H9 (cell line): ENCODE results near the gene PTPRR. TPM values are rescaled to one million over a fixed set of nuclear protein-coding genes. Genes with fewer than 3 reads are reported as not detected.

Experiments used
- DNase-seq: peaks from one replicate; pipeline ENCODE4 v3.0.0-alpha.2; 2017
- H2AFZ ChIP-seq: one replicate; pipeline ENCODE4 v1.6.1; 2013; ENCODE audit warnings: mild to moderate bottlenecking, low read length, control low read depth, moderate library complexity
- H2AK5ac ChIP-seq: 2 replicates; pipeline ENCODE4 v1.6.1; 2013; ENCODE audit warnings: low read length, control low read depth, mixed read lengths; ENCODE audit not compliant: insufficient read length
- H2BK120ac ChIP-seq: one replicate; pipeline ENCODE4 v1.6.1; 2013; ENCODE audit warnings: low read depth, mild to moderate bottlenecking, low read length, control low read depth, inconsistent platforms; ENCODE audit not compliant: poor library complexity, severe bottlenecking
- H2BK12ac ChIP-seq: 2 replicates; pipeline ENCODE4 v1.6.1; 2013; ENCODE audit warnings: low read length, control low read depth, mixed read lengths, low read depth; ENCODE audit not compliant: insufficient read length
- H2BK15ac ChIP-seq: 2 replicates; pipeline ENCODE4 v1.6.1; 2013; ENCODE audit warnings: low read depth, low read length, control low read depth
- H2BK20ac ChIP-seq: one replicate; pipeline ENCODE4 v1.6.1; 2013; ENCODE audit warnings: low read depth, mild to moderate bottlenecking, low read length, control low read depth, inconsistent platforms; ENCODE audit not compliant: poor library complexity, severe bottlenecking
- H2BK5ac ChIP-seq: 2 replicates; pipeline ENCODE4 v1.6.1; 2013; ENCODE audit warnings: low read length, control low read depth, mixed read lengths; ENCODE audit not compliant: insufficient read length
- H3K14ac ChIP-seq: 2 replicates; pipeline ENCODE4 v1.6.1; 2013; ENCODE audit warnings: low read length, control low read depth; ENCODE audit not compliant: insufficient read depth
- H3K18ac ChIP-seq: 2 replicates; pipeline ENCODE4 v1.6.1; 2013; ENCODE audit warnings: low read depth, mild to moderate bottlenecking, mixed read lengths, low read length, control low read depth; ENCODE audit not compliant: insufficient read length
- H3K23ac ChIP-seq: 2 replicates; pipeline ENCODE4 v1.6.1; 2013; ENCODE audit warnings: low read length, control low read depth, mixed read lengths, low read depth; ENCODE audit not compliant: insufficient read length
- H3K23me2 ChIP-seq: 2 replicates; pipeline ENCODE4 v1.6.1; 2013; ENCODE audit warnings: low read depth, mild to moderate bottlenecking, mixed read lengths, low read length, control low read depth; ENCODE audit not compliant: insufficient read length, poor library complexity, severe bottlenecking
- H3K27ac ChIP-seq: 2 replicates; pipeline ENCODE4 v1.5.1; 2013; ENCODE audit warnings: low read length, control low read depth, mixed read lengths, low read depth; ENCODE audit not compliant: insufficient read length
- H3K27me3 ChIP-seq: 2 replicates; pipeline ENCODE4 v1.6.1; 2013; ENCODE audit warnings: low read length, control low read depth, inconsistent platforms; ENCODE audit not compliant: insufficient read depth
- H3K4ac ChIP-seq: 2 replicates; pipeline ENCODE4 v1.6.1; 2013; ENCODE audit warnings: low read depth, mild to moderate bottlenecking, control low read depth, inconsistent platforms, low read length, moderate library complexity
- H3K4me1 ChIP-seq: 2 replicates; pipeline ENCODE4 v1.6.1; 2013; ENCODE audit warnings: low read length, control low read depth, inconsistent platforms; ENCODE audit not compliant: insufficient read depth
- H3K4me2 ChIP-seq: 2 replicates; pipeline ENCODE4 v1.6.1; 2013; ENCODE audit warnings: low read length, control low read depth, mixed read lengths; ENCODE audit not compliant: insufficient read length, insufficient read depth
- H3K56ac ChIP-seq: 2 replicates; pipeline ENCODE4 v1.6.1; 2013; ENCODE audit warnings: low read depth, mild to moderate bottlenecking, mixed read lengths, low read length, control low read depth; ENCODE audit not compliant: insufficient read length
- H3K79me1 ChIP-seq: 2 replicates; pipeline ENCODE4 v1.6.1; 2013; ENCODE audit warnings: low read depth, mild to moderate bottlenecking, moderate library complexity, low read length, control low read depth, inconsistent platforms; ENCODE audit not compliant: insufficient read depth, poor library complexity, severe bottlenecking
- H3K79me2 ChIP-seq: 2 replicates; pipeline ENCODE4 v1.6.1; 2013; ENCODE audit warnings: low read length, control low read depth, inconsistent platforms; ENCODE audit not compliant: insufficient read depth
- H3K9ac ChIP-seq: 2 replicates; pipeline ENCODE4 v1.6.1; 2013; ENCODE audit warnings: low read length, control low read depth, mixed read lengths; ENCODE audit not compliant: insufficient read length; ENCODE audit errors: extremely low read depth
- H3K9me3 ChIP-seq: one replicate; pipeline ENCODE4 v1.6.1; 2013; ENCODE audit warnings: low read depth, low read length, inconsistent platforms; ENCODE audit not compliant: control insufficient read depth
- H3T11ph ChIP-seq: one replicate; pipeline ENCODE4 v1.6.1; 2013; ENCODE audit warnings: mild to moderate bottlenecking, low read length, control low read depth, inconsistent platforms
- H4K20me1 ChIP-seq: one replicate; pipeline ENCODE4 v1.6.1; 2013; ENCODE audit not compliant: control insufficient read depth, insufficient read length, insufficient read depth
- H4K5ac ChIP-seq: 2 replicates; pipeline ENCODE4 v1.6.1; 2013; ENCODE audit warnings: low read depth, mild to moderate bottlenecking, mixed read lengths, low read length, control low read depth; ENCODE audit not compliant: insufficient read length
- H4K8ac ChIP-seq: replicated peaks from 2 replicates; pipeline ENCODE4 v1.6.1; 2013; ENCODE audit warnings: low read length, control low read depth, mixed read lengths, low read depth; ENCODE audit not compliant: insufficient read length
- H4K91ac ChIP-seq: 2 replicates; pipeline ENCODE4 v1.6.1; 2013; ENCODE audit warnings: low read depth, mild to moderate bottlenecking, moderate library complexity, mixed read lengths, low read length, control low read depth; ENCODE audit not compliant: insufficient read length
- H3K27ac Mint-ChIP-seq, 3 experiments: 2 replicates in 2 of 3; 3 replicates in 1 of 3; pipeline ENCODE4 v1.8.0; 2020 to 2021; ENCODE audit warnings: mixed read lengths in 3 of 3, mild to moderate bottlenecking in 1 of 3, moderate library complexity in 1 of 3
- H3K27me3 Mint-ChIP-seq: 2 replicates; pipeline ENCODE4 v1.8.0; 2021; ENCODE audit warnings: low read depth, mild to moderate bottlenecking, moderate library complexity, mixed read lengths
- H3K36me3 Mint-ChIP-seq, 3 experiments: 2 replicates in 2 of 3; 3 replicates in 1 of 3; pipeline ENCODE4 v1.8.0; 2020 to 2021; ENCODE audit warnings: low read depth in 3 of 3, mixed read lengths in 3 of 3; ENCODE audit not compliant: insufficient read depth in 1 of 3
- H3K4me1 Mint-ChIP-seq, 2 experiments: 2 replicates each; pipeline ENCODE4 v1.8.0; 2020; ENCODE audit warnings: mixed read lengths in 2 of 2
- H3K4me3 Mint-ChIP-seq, 2 experiments: 2 replicates in 1 of 2; 3 replicates in 1 of 2; pipeline ENCODE4 v1.8.0; 2020 to 2021; ENCODE audit warnings: mild to moderate bottlenecking in 2 of 2, mixed read lengths in 2 of 2, moderate library complexity in 1 of 2
- H3K9me3 Mint-ChIP-seq, 2 experiments: 2 replicates in 1 of 2; 3 replicates in 1 of 2; pipeline ENCODE4 v1.8.0; 2020; ENCODE audit warnings: mild to moderate bottlenecking in 2 of 2, mixed read lengths in 2 of 2, moderate library complexity in 1 of 2
- CTCF ChIP-seq: fragments of 200-600 bp; sonication (generic); conservative IDR thresholded peaks from 3 replicates; pipeline ENCODE4 v1.8.0; 2021; ENCODE audit warnings: antibody characterized with exemption, mild to moderate bottlenecking
- WGBS: extraction: QIAGEN DNeasy Blood & Tissue Kit; methylation state at CpG from one replicate; pipeline ENCODE4 v1.1.7; 2013; ENCODE audit warnings: missing lambda C conversion rate, low lambda C conversion rate, mixed read lengths; ENCODE audit not compliant: insufficient read length; ENCODE audit errors: extremely low coverage; 5-methylcytosine and 5-hydroxymethylcytosine counted together
- total RNA-seq: library from RNA; stranded (reverse); gene quantifications from 2 replicates; pipeline ENCODE4 v1.2.1, GENCODE V29; 2021

The PTPRR gene
- total RNA-seq, 1 experiment from 2014 or later, result 0.22 TPM

- Histone ChIP-seq H3K4me1 (no peaks in the 10 kb centered on the region), H4K5ac (no peak overlapping the region), H3K9ac (no peak overlapping the region), H3T11ph (no peak overlapping the region), H4K8ac (no peak overlapping the region), H3K56ac (no peak overlapping the region), H3K23ac (no peak overlapping the region), H2BK15ac (no peak overlapping the region), H3K18ac (no peak overlapping the region), H3K79me2 (no peaks in the 10 kb centered on the region), H3K23me2 (no peaks in the 10 kb centered on the region), H2AK5ac (no peak overlapping the region), H3K9me3 (no peaks in the 10 kb centered on the region), H3K79me1 (no peaks in the 10 kb centered on the region), H2BK5ac (no peak overlapping the region), H2BK12ac (no peak overlapping the region), H4K91ac (no peak overlapping the region), H3K4me2 (no peak overlapping the region), H3K14ac (no peak overlapping the region), H2AFZ (no peak overlapping the region), H4K20me1 (no peaks in the 10 kb centered on the region), H3K4ac (no peak overlapping the region), H2BK120ac (no peak overlapping the region), H2BK20ac (no peak overlapping the region), H3K27ac (no peak overlapping the region), H3K27me3 (no peaks in the 10 kb centered on the region)
- H3K27ac Mint-ChIP-seq, result no peak overlapping the region
- no peaks in the 10 kb centered on the region for H3K27me3 Mint-ChIP-seq
- no peak overlapping the region for H3K4me3 Mint-ChIP-seq
- H3K36me3 Mint-ChIP-seq, result no peaks in the 10 kb centered on the region
- peaks cover under 1% of the 10 kb centered on the region in 2 experiments; a peak in 3 of 4 replicates for H3K4me1 Mint-ChIP-seq
- no peaks in the 10 kb centered on the region for H3K9me3 Mint-ChIP-seq
- no CpG with 5 or more reads among the region's 3 CpGs for WGBS
- TF ChIP-seq CTCF, result peak; percentile 74
- no peak for DNase-seq
These were observed 71.1 kb downstream of the PTPRR start for GRCh38 chr12:70849265-70849960.
